CD4-positive, alpha-beta T cell treated with Interleukin-15 for 1 hour (primary cell): Measurements from ENCODE around the gene TICRR.
"Not testable (repeated sequence)": the region's sequence is repeated elsewhere in the genome, so short reads cannot be mapped to it uniquely, and the experiment has no call there.

ENCODE experiments used
- DNase-seq: peaks from one replicate; pipeline ENCODE4 v3.0.0-alpha.2; 2020

Gene TICRR

GRCh38 chr15:89575146-89575655 lies at the start of gene TICRR:
TSS of gene TICRR (plus strand) at chr15:89575469. CDS start at chr15:89575587, 118 bp downstream.
- peak; percentile 97 for DNase-seq

GRCh38 chr15:89526181-89526580 lies 49.1 kb upstream of the TICRR start:
- no peak for DNase-seq

GRCh38 chr15:89526601-89527441 lies 48.4 kb upstream of the TICRR start:
- DNase-seq: no peak

- no peak for DNase-seq
Observed at GRCh38 chr15:89528757-89529352, 46.4 kb upstream of the TICRR start.

GRCh38 chr15:89530976-89531375 lies 44.3 kb upstream of the TICRR start:
- DNase-seq: no peak

GRCh38 chr15:89531796-89532537 lies 43.3 kb upstream of the TICRR start:
- DNase-seq: no peak

GRCh38 chr15:89533861-89534544 lies 41.3 kb upstream of the TICRR start:
- DNase-seq: no peak

GRCh38 chr15:89539027-89539426 lies 36.2 kb upstream of the TICRR start:
- DNase-seq: no peak

- no peak for DNase-seq
Observed at GRCh38 chr15:89542369-89542768, 32.9 kb upstream of the TICRR start.

- DNase-seq: no peak
Observed at GRCh38 chr15:89543389-89543788, 31.9 kb upstream of the TICRR start.

GRCh38 chr15:89549138-89549537 lies 26.1 kb upstream of the TICRR start:
- DNase-seq: not testable (repeated sequence)

- DNase-seq: no peak
Observed at GRCh38 chr15:89550427-89550826, 24.8 kb upstream of the TICRR start.

GRCh38 chr15:89551550-89551949 lies 23.7 kb upstream of the TICRR start:
- no peak for DNase-seq

- DNase-seq: no peak
Observed at GRCh38 chr15:89553632-89554031, 21.6 kb upstream of the TICRR start.

- DNase-seq: no peak
Observed at GRCh38 chr15:89554247-89554646, 21.0 kb upstream of the TICRR start.

GRCh38 chr15:89555768-89556167 lies 19.5 kb upstream of the TICRR start:
- no peak for DNase-seq

- DNase-seq: no peak
Observed at GRCh38 chr15:89556413-89557262, 18.6 kb upstream of the TICRR start.

GRCh38 chr15:89559769-89560264 lies 15.5 kb upstream of the TICRR start:
- no peak for DNase-seq

- DNase-seq: no peak
Observed at GRCh38 chr15:89566181-89566580, 9.1 kb upstream of the TICRR start.

- no peak for DNase-seq
Observed at GRCh38 chr15:89566621-89567294, 8.5 kb upstream of the TICRR start.

- no peak for DNase-seq
Observed at GRCh38 chr15:89569090-89569745, 6.1 kb upstream of the TICRR start.
